Retina (tissue), 1 donor: Measurements from ENCODE around the gene ZNF467.

Source experiments
- DNase-seq: peaks from one replicate; pipeline ENCODE4 v3.0.0-alpha.2; 2016

The ZNF467 gene

DNA sequence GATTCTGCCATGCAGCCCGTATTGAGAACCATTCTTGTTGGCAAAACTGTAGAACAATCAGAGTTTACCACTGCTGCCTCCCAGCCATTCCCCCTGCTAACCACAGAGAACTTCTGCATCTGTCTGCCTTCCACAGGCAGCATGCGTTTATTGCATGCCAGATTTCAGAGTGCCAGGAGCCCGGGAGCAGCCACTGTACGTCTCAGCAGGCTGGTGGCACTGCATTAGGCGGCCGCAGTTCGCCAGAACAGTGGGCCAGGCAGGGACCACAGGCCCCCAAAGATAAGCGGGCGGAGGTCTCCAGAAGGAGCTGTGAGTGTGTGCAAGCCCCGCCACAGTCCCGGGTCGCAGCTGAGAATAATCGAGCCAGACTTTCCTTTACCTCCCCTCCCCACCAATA, 31.8 kb downstream of the ZNF467 start:
- DNase-seq = no peak

DNA sequence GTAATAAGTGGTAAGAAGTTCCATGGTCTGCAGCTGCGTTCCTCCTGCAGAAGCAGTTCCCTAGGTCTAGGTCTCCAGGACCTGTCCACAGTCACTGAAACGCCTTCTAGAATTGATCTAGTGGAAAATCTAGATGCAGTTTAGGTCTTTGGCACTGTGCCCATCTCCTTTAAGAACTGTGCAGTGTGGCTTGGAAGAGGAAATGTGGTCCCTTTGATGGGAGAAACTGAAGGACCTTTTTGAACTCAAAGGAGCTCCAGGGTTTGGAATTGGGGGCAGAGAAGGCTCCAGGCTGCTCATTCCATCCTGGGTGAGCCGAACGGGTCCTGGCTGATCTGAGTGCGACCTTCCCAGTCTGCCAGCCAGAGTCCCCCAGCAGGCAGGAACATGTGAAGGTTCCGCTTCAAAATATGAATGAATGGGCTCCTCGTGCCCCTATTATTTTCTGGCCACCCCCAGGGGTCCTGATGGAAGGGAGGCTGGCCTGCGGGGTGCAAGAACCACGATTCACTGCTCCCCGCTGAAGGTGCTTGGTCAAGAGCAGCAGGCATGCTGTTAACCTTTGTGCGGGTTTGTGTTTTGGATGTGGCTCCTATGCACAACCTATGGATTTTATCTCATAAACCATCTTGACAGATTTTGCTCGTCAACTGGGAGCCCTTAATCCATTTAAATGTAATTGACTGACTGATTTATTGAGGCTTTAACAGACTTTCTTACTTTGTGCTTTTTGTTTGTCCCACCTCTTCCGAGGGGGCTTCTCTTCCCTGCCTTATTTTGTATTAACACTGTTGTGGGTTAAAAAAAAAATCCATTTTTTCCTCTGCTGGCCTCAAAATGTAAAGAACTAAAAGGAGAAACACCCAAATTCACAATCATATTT, 36.7 kb downstream of the ZNF467 start:
- DNase-seq = no peak

DNA sequence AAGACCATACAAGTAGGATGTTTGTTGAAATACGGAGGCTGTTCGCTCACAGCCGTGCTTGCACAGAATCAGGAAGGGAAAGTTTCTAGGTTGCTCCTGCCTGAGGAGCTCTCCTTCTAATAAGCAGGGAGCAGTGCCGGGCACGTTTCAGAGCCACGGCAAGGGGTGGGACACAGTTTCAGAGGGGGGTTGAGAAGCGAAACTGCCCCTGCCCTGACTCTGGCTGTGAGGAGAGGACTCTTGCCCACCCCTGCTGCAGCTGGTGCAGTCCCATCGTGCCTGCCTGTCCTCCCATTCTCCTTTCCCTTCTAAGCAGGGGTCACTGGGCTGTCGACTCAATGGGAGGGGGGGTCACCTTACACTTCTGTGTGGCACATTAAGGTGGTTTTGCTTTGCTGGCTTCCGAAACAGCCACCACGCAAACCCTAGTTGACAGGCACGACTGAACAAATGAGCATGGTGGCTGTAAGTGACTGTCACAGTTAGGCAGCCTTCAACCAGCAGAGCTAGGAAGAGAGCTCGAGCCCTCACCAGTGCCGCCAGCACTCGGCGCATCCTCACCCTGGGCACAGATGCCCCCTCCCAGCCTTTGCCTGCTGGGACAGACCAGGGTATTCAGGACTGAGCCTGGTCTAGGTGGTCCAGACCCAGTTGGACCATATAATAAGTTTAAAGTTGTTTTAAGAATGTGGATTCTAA, 37.5 kb downstream of the ZNF467 start:
- peak; percentile 23 for DNase-seq

DNA sequence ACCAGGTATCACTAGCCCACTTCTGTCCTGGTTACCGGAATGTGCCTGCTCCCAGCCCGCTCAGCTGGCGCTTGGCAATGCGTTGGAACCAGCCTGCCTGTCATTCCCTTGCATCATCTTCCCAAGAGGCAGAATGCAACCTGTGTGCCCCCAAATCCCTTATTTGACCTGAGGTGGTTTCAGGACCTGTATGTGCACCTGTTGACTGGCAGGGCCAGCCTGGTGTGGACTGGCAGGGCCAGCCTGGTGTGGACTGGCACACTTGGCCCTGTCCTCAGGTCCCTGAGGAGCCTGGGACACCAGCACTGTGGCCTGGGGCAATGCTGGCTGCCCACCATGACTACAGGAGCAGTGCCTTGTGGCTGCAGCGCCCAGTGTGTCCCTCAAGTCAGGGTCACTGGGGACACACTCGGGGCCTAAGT, 38.2 kb downstream of the ZNF467 start:
- no peak for DNase-seq

DNA sequence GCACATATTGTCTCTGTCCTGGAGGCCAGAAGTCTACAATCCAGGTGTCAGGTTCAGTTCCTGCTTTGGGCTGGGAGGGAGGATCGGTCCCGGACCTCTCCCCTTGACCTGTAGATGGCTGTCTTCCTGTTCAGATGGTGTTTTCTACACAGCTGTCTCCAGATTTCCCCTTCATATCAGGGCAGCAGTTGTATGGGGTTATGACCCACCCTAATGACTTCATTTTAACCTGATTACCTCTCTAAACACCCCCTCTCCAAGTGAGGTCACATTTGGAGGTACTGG, 38.7 kb downstream of the ZNF467 start:
- DNase-seq = no peak

DNA sequence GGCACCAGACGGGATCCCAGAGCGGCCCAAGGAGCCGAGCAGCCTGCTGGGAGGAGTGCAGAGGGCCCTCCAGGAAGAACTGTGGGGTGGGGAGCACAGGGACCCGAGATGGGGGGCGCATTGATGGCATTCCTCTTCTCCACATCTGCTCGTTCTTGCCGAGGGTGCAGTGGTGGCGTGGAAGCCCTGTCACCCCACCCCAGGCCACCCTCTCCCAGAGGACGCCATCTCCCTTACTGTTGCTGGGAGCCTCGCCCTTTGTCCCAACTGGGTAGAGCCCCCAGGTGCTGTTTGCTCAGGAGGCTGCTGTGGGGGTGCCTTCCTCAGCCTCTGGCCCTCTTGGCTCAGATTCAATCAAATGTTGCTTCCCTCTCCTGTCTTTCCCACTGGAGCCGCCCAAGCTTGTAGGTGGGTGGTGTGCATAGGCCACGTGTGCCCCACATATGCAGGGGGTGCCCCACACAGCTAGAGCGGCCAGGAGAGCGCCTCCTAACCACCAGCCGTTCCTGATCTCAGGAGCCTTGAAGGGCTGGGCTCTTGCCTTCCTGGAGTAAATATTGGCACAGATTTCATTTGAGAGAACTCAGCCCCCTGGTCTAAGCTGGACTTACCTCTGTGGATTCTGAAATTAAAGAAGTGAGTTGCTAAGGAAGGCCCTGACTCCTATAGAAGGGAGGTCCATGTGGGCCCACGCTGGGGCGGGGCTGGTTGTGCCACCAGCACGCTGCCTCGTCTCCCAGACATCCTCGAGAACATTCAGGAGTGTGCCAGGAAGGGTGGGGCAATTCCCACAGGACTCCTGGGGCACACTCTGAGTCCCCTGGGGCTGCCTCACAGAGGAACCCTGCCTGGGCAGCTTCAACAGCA, 39.2 kb downstream of the ZNF467 start:
- DNase-seq = no peak

DNA sequence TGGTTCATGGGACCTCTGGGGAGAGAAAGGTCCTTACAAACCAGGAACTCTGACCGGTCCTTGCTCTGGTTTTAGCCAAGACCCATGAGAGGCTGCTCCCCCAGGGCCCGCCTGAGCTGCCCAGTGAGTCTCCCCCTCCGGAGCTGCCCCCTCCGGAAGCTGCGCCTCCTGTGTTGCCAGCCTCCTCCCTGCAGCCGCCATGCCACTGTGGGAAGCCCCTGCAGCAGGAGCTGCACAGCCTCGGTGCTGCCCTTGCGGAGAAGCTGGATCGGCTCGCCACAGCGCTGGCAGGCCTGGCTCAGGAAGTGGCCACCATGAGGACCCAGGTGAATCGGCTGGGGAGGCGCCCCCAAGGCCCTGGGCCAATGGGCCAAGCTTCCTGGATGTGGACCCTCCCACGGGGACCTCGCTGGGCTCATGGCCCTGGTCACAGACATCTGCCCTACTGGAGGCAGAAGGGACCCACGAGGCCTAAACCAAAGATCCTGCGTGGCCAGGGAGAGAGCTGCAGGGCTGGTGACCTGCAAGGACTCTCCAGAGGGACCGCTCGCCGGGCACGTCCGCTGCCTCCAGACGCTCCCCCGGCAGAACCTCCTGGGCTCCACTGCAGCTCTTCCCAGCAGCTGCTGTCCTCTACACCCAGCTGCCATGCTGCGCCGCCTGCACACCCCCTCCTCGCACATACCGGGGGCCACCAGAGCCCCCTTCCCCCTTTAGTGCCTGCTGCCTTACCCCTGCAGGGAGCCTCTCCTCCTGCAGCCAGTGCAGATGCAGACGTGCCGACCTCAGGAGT, 40.1 kb downstream of the ZNF467 start:
- no peak for DNase-seq

DNA sequence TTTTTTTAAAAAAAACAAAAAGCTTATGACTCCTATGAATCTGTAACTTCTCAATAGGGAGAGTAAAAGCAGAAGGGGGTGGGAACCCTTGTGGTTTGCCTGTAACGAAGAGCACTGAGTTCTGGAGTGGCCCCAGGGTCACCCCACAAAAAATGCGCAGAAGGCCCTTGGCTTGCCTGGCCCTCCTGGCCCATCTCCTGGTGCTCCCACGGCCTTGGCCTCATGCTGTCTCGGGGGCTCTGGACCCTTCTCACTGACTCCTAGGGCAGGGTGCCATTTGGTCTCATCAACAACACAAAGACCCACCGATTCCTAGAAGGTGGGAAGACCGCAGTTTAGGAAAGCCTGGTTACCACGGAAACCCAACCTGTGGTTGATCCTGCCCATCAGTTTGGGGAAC, 40.8 kb downstream of the ZNF467 start:
- no peak for DNase-seq

DNA sequence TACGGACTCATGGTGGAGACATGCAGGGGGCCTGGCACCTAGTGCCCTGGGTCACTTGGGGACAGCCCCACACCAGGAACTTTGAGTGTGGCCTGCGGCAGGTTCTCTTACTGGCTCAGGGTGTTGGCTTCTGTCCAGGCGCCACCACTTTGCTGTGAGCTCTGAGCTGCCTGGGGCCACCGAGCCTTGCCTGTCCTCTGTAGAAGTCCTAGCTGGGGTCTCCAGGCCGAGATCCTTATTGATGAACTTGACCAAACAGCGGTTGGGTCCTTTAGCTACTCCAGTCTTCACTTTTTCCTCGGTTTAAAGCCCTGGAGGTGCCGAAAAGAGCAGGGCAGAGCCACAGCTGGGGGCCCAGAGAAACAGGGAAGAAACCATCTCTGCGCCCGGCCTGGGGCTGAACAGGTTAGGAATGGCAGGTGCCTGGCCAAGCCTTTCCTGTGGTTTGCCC, 41.3 kb downstream of the ZNF467 start:
- no peak for DNase-seq

DNA sequence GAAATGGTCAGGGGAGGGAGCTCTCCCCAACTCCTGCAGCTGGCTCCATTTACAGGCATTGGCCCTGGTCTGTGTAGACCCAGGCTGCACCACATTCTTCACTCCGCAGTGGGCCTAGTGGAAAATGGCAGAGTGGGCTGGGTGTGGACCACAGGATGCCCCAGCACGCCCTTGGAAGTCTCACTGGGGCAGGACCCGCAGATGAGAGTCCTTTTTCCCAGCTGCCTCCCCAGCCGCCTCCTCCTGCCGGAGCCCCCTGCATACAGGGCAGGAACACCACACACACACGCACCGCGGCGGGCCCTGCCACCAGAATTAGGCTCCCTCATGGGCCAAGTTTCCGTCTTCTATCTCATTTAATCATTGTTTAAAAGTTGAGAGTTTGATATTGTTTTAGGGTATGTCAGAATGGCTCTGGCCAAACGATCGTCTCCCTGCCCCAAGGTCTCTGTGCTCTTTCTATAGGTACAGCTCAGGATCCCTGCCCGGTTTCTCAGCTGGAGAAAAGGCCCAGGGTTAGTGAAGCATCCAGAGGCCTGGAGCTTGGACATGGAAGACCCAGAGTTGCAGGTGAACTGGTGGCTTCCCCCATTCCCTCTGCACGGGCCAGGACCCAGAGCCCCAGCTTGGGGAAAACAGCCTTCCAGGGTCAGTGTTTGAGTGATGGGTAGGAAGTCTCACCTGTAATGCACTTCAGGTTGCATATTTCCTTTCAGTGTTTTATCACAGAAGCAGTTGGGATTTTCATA, 42.0 kb downstream of the ZNF467 start:
- DNase-seq = no peak

DNA sequence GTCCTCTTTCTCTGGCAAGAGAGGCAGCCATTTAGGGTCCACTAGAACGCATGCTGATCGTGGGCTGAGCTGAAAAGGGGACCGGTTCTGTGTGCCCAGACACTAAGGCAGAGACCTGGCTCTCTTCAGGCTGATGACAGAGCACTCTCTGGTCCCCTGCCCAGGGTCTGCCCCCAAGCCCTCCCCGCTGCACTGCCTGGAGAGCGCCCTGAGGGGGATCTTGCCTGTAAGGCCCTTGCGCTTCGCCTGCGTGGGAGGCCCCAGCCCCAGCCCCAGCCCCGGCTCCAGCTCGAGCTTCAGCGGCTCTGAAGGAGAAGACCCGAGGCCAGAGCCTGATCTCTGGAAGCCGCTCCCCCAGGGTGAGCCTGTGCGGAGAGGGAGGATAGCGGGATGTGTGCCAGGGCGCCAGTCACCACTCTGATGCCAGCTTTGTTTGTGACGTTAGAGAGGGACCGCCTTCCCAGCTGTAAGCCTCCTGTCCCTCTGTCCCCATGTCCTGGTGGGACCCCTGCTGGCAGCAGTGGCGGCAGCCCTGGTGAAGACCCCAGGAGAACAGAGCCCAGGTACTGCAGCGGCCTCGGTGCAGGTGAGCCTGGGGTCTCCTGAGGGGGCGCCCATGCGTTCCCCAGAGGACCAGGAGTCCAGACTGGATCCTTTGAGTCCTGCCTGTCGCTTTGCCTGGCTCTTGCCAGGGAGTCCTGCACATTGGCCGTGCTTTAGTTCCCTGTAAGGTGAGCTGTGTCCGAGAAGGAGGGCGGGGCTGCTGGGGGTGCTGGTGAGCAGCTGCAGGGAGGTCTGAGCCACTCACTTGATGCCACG, 43.2 kb downstream of the ZNF467 start:
- no peak for DNase-seq

DNA sequence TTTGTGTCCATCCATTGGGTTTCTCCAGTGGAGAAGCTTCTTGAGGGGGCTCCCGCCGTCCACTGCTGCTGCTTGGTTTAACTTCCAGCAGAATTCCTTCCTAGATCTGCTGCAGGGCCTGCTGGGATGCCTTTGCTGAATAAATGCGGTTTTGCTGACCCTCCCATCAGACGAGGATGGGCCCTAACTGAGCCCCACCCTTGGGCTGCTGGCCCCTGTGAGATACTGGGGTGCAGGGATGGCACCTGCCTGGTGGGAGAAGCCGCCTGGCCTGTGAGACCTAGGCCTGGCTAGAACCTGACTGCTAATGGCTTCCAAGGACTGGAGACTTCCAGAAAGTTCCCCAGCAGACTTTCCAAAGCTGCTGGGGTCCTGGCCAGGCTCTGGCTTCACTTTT, 43.8 kb downstream of the ZNF467 start:
- no peak for DNase-seq

DNA sequence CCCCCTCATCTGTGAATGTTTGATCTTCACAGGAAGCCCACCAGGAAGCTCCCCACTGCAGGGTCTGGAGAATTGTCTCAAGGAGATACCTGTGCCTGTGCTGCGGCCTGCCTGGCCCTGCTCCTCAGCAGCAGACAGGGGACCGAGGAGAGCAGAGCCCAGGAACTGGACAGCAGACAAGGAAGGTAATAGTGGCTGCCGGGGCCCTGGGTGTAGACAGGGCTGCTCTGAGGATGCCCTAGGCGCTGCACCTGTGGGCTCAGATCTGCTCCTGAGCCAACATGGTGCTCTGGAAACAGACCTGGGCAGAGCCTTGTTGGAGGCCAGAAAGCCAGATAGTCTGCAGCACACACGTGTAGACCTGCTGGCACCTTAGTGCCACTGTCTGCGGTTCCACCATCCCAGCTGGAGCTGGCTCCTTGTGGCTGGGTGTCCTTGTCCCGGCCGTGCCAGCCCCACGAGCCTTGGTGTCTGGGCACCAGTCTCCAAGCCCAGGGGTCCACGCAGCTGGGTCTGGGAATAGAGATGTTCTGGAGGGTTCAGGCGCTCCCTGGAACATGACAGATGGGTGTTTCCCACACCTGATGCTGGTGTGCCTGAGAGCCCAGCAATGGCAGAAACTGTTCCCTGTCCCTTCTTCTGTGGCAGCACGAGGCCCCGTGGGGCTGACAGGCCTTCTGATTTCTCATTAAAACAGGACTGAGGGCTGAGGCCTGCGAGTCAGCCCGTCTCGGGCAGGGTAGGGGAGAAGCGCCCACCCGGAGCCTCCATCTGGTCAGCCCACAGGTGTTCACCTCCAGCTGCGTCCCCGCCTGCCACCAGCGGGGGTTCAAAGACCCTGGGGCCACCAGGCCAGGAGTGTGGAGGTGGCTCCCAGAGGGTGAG, 44.7 kb downstream of the ZNF467 start:
- DNase-seq = no peak

DNA sequence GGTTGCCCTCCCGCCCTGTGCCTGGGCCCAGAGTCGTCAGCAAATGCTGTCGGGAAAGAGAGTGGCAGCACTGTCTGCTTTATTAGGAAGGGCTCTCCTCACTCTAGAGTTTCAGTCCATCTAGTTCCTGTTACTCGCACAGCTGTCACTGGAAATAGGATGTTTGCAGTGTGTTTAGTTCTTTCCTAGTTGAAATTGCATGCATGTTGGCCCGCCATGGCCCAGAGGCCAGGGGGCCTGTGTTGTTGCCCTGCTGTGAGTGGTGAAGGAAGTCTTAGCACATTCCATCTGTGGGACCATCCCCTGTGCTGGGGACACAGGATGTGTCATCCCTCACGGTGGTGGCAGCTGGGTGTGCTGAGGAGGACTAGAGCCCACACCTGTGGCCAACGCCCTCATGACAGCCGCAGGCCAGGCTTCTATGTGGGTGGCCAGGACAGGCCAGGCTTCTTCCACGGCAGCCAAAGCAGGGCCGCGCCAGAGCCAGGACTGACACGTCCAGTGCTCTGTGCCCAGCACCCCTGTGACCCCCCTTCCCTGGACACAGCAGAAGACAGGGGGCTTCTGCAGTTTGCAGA, 45.4 kb downstream of the ZNF467 start:
- DNase-seq = no peak

DNA sequence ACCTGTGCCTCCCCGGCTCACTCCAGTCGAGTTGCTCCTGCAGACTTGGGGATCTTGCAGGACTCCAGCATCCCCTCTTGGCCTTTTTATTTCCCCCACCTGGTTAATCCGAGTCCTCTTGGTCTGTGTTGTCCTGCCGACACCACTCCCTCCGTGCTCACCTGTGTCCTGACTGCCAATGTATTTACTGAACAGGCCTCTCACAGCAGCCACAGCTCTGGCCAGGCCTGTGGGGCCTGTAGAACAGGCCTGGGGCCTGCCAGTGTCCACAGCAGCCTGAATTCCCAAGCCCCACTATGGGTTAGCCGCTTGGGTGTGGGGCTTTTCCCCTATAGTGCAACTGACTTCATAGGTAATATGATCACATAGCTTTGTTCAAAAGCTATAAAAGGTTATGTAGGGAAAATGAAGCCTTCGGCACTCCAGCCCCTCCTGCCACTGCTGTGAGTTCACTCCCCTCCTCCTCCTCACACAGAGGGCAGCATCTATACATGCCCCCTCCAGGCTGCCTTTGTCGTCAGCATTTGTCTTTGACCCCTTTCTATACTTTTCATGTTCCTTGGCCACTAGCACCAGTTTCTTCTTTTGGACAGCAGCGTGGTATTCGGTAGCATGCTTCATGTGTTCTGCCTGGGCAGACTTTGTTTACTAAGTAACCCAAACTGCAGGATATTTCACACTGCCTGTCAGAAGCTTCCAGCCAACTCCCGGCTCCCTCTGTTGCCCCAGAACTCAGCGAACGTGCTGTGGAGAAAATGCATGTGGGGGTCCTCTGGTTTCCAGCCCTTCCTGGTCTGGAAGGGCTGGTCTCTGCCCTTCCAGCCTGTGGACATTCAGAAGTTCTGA, 46.1 kb downstream of the ZNF467 start:
- DNase-seq = no peak

DNA sequence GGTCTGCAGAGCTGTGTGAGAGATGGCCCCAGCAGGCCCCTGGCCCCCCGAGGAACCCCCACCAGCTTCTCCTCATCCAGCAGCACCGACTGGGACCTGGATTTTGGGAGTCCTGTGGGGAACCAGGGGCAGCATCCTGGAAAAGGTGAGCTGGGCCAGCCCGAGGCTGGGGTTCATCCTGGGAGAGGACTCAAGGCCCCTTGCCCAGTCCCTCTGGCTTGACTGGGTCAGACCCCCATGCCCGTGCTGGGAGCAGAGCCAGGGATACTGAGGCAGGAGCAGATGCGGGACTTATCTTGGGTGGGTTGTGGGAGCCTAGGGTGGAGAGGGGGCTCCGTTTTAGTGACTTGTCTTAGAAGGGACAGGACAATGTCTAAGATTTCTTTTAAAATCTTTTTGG, 47.5 kb downstream of the ZNF467 start:
- DNase-seq = no peak

DNA sequence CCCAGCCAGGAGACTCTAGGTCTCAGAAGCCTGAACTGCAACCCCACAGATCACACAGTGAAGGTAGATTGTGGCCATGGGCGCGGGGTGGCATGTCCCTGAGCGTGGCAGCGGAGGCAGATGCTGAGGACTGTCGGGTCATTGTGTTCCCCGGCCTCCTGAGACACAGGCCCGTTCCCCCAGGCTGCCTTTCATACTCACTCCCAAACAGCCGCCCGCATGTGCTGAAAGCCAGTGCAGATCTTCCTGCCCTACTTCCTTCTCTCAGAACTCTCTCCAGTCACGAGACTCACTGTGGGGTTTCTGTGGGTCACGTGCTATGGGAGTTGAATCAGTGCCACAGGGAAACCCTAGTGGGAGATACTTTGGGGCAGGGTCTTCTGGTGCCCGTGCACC, 48.0 kb downstream of the ZNF467 start:
- DNase-seq = no peak

DNA sequence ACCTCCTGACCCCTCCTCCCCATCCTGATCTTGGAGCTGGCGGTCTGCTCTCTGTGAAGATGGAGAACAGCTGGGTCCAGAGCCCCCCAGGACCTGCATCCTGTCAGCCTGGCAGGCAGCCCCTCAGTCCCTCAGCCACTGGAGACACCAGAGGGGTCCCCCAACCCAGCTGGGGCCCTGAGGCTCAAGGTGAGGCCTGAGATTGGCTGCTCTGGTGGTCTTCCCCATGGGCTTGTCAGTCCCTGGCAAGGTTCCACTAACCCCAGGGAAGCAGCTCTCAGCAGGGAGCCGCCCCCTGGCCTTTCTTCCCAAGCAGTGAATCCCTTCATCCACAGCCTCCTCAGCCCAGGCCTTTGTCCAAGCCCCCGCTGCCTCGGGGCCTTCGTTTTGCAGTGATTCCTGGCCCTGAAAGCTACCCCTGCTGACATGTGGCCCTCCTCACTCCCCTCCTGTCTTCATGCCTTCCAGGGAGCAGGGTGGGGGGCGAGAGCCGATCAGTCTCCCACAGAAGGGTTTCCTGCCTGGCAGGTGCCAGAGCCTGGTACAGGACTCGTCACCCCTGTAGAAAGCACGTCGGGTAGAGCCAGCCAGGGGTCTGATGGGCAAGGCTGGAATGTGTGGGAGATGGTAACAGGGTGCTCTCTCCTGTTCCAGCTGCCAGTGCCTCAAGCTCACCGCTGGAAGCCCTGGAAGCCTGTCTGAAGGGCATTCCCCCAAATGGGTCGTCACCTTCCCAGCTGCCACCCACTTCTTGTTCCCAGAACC, 48.5 kb downstream of the ZNF467 start:
- no peak for DNase-seq
